OCI-LY7 (cell line): ENCODE results near the gene CBFB.

Source experiments
- CTCF ChIP-seq: fragments of 200-600 bp; sonication (generic); conservative IDR thresholded peaks from 2 replicates; pipeline ENCODE4 v1.5.1; 2014; ENCODE audit warnings: mild to moderate bottlenecking, antibody characterized with exemption, low read length, moderate library complexity, mixed read lengths
- EZH2phosphoT487 ChIP-seq: fragments of 200-600 bp; sonication (generic); IDR thresholded peaks from 2 replicates; pipeline ENCODE4 v1.6.1; 2018; ENCODE audit warnings: low read depth, borderline replicate concordance, mild to moderate bottlenecking, mixed run types, antibody characterized with exemption, low read length, moderate library complexity, mixed read lengths

- TF ChIP-seq CTCF (no peak), EZH2phosphoT487 (no peak)
Measured at GRCh38 chr16:67001726-67002125, 27.2 kb upstream of the CBFB start.
